GM12878 (cell line): Measurements from ENCODE around the gene LRRC3C. TPM values are rescaled to one million over a fixed set of nuclear protein-coding genes. Genes with fewer than 3 reads are reported as not detected.

ENCODE experiments used
- ATAC-seq: fragments of 200-7000 bp; cut with Tn5 transposase; 3 replicates; pipeline ENCODE4 v1.9.1; 2020; ENCODE audit warnings: mild to moderate bottlenecking, moderate library complexity
- BruUV-seq: library from RNA; stranded (reverse); fragments of 400-500 nt; replicated peaks from 2 replicates; lab custom pipeline; 2021; lab: Mats Ljungman, UMichigan
- CTCF ChIA-PET: fragments of 300-600 bp; sonication (Branson Sonifier 250); formaldehyde crosslinking; extraction: SDS; loops from one replicate; lab custom pipeline; 2021; ENCODE audit warnings: inconsistent platforms; lab: Yijun Ruan, JAX
- POLR2A ChIA-PET: fragments of 350-600 bp; formaldehyde crosslinking; extraction: SDS; loops from one replicate; lab custom pipeline; 2021; ENCODE audit warnings: inconsistent platforms; lab: Charles Lee
- RAD21 ChIA-PET: fragments of 300-600 bp; sonication (Branson Sonifier 250); formaldehyde crosslinking; loops from one replicate; lab custom pipeline; 2023; ENCODE audit warnings: antibody characterized with exemption; ENCODE audit not compliant: unreplicated experiment; lab: Charles Lee
- SMC1A ChIA-PET: fragments of 300-600 bp; sonication (Branson Sonifier 250); formaldehyde crosslinking; loops from one replicate; lab custom pipeline; 2023; ENCODE audit not compliant: unreplicated experiment, uncharacterized antibody; lab: Charles Lee
- DNase-seq: peaks from one replicate; pipeline ENCODE4 v3.0.0-alpha.2; 2011; ENCODE audit warnings: low read depth, low spot score
- FAIRE-seq: peaks from 3 replicates; lab custom pipeline; 2011; peaks lifted over from hg19 to GRCh38; lab: Jason Lieb, UNC
- H2AFZ ChIP-seq: 2 replicates; pipeline ENCODE4 v1.6.0; 2011; ENCODE audit warnings: low read depth, low read length, control low read depth; ENCODE audit not compliant: control insufficient read depth
- H3K27ac ChIP-seq: 2 replicates; pipeline ENCODE4 v1.5.1; 2011; ENCODE audit warnings: control low read depth; ENCODE audit not compliant: control insufficient read depth, insufficient read depth
- H3K27me3 ChIP-seq, 2 experiments: replicated peaks in 1 of 2; 2 replicates each; pipeline versions ENCODE4 v1.6.0 to v1.6.1; 2011; ENCODE audit warnings: low read length in 1 of 2; ENCODE audit not compliant: control insufficient read depth in 2 of 2, insufficient read depth in 2 of 2
- H3K36me3 ChIP-seq, 2 experiments: 2 replicates each; pipeline ENCODE4 v1.5.1; 2011; ENCODE audit warnings: low read length in 1 of 2; ENCODE audit not compliant: control insufficient read depth in 2 of 2, insufficient read depth in 2 of 2
- H3K4me1 ChIP-seq: 2 replicates; pipeline ENCODE4 v1.6.1; 2011; ENCODE audit warnings: mild to moderate bottlenecking, low read length, moderate library complexity, mixed read lengths; ENCODE audit not compliant: control insufficient read depth, insufficient read depth
- H3K4me2 ChIP-seq: 2 replicates; pipeline ENCODE4 v1.6.0; 2011; ENCODE audit warnings: control low read depth; ENCODE audit not compliant: control insufficient read depth, insufficient read depth
- H3K4me3 ChIP-seq: fragments of 200-600 bp; sonication (generic); 2 replicates; pipeline ENCODE4 v1.5.1; 2016
- H3K79me2 ChIP-seq: 2 replicates; pipeline ENCODE4 v1.6.0; 2011; ENCODE audit warnings: low read length; ENCODE audit not compliant: control insufficient read depth, insufficient read depth
- H3K9ac ChIP-seq: 2 replicates; pipeline ENCODE4 v1.8.0; 2011; ENCODE audit warnings: low read length, control low read depth, mixed read lengths; ENCODE audit not compliant: control insufficient read depth, insufficient read depth
- H3K9me3 ChIP-seq: replicated peaks from 3 replicates; pipeline ENCODE4 v1.5.1; 2011; ENCODE audit warnings: mild to moderate bottlenecking, low read length; ENCODE audit not compliant: control insufficient read depth, insufficient read depth
- H4K20me1 ChIP-seq: 2 replicates; pipeline ENCODE4 v1.6.0; 2011; ENCODE audit not compliant: control insufficient read depth, insufficient read depth
- ASH2L ChIP-seq: fragments of 300-600, 200-600 bp; sonication (generic); IDR thresholded peaks from 2 replicates; pipeline ENCODE4 v1.6.1; 2017; ENCODE audit warnings: low read depth, mild to moderate bottlenecking, borderline replicate concordance
- CBFB ChIP-seq: IDR thresholded peaks from 2 replicates; pipeline ENCODE4 v1.6.1; 2016; ENCODE audit warnings: antibody characterized with exemption, low read depth
- EP300 ChIP-seq, 2 experiments: fragments of 150-350 bp in 1 of 2; IDR thresholded peaks; 2 replicates each; pipeline ENCODE4 v1.6.1; 2011 to 2012; ENCODE audit warnings: low read depth in 2 of 2, low read length in 2 of 2, borderline replicate concordance in 1 of 2, improper control_type of control experiment in 1 of 2, inconsistent platforms in 1 of 2; ENCODE audit not compliant: control insufficient read depth in 1 of 2
- MEF2B ChIP-seq: fragments of 450-650 bp; IDR thresholded peaks from 2 replicates; pipeline ENCODE4 v1.6.1; 2018; ENCODE audit warnings: mild to moderate bottlenecking, moderate library complexity; ENCODE audit not compliant: partially characterized antibody, poor library complexity, severe bottlenecking
- NR2C1 ChIP-seq: fragments of 450-650 bp; IDR thresholded peaks from 2 replicates; pipeline ENCODE4 v1.6.1; 2017; ENCODE audit warnings: antibody characterized with exemption, mild to moderate bottlenecking, moderate library complexity
- RBBP5 ChIP-seq: fragments of 200-600 bp; sonication (generic); conservative IDR thresholded peaks from 2 replicates; pipeline ENCODE4 v1.6.1; 2016
- SIN3A ChIP-seq: IDR thresholded peaks from 2 replicates; pipeline ENCODE4 v1.6.1; 2012; ENCODE audit warnings: low read depth, low read length, improper control_type of control experiment
- YY1 ChIP-seq: IDR thresholded peaks from 2 replicates; pipeline ENCODE4 v1.6.1; 2011; ENCODE audit warnings: low read depth, mild to moderate bottlenecking, low read length
- ZNF217 ChIP-seq: fragments of 450-650 bp; IDR thresholded peaks from 2 replicates; pipeline ENCODE4 v1.6.1; 2017; ENCODE audit warnings: antibody characterized with exemption, mild to moderate bottlenecking
- ZNF24 ChIP-seq: fragments of 450-650 bp; IDR thresholded peaks from 2 replicates; pipeline ENCODE4 v1.6.1; 2017; ENCODE audit warnings: antibody characterized with exemption, mild to moderate bottlenecking
- WGBS: methylation state at CpG from one replicate; pipeline ENCODE4 v1.1.6; 2016; ENCODE audit warnings: low lambda C conversion rate; ENCODE audit not compliant: insufficient replicate concordance, insufficient coverage; ENCODE audit errors: missing lambda C conversion rate; 5-methylcytosine and 5-hydroxymethylcytosine counted together
- in situ Hi-C: fragments of 300-500 bp; cut with MboI; formaldehyde crosslinking; loops from 9 replicates; pipeline ENCODE4 v1.14.3; 2018; ENCODE audit warnings: mixed read lengths
- intact Hi-C: fragments of 100-400 bp; cut with micrococcal nuclease; formaldehyde crosslinking; loops from one replicate; pipeline ENCODE4 v1.14.2; 2022; ENCODE audit not compliant: unreplicated experiment
- polyA plus RNA-seq, 11 experiments: library from polyadenylated mRNA; depleted of rRNA in 4 of 11; unstranded in 6 of 11; stranded (reverse) in 5 of 11; fragments of >200 nt; fragmentation: Nextera tagmentation in 4 of 11; fragmentation: Illumina TruSeq in 1 of 11; extraction: Ambion mirVana in 4 of 11; extraction: Trizol in 1 of 11; gene quantifications; 1 replicate in 1 of 11; 2 replicates in 10 of 11; pipeline versions ENCODE4 v1.2.1 to v1.2.3, GENCODE V29; 2011 to 2016; ENCODE audit warnings: inconsistent platforms in 2 of 11, missing spikeins in 2 of 11, low read depth in 1 of 11
- total RNA-seq, 4 experiments: library from RNA; depleted of rRNA in 3 of 4; stranded (reverse); fragments of >200 nt in 3 of 4; fragmentation: Illumina TruSeq in 1 of 4; extraction: Trizol in 1 of 4; gene quantifications; 2 replicates each; pipeline versions ENCODE4 v1.2.1 to v1.2.3, GENCODE V29; 2013 to 2021
- TF ChIP-seq, protein P1 (sequence below): fragments of 450-650 bp; IDR thresholded peaks from 2 replicates; pipeline ENCODE4 v1.6.1; 2017; ENCODE audit warnings: antibody characterized with exemption, mild to moderate bottlenecking, moderate library complexity
- TF ChIP-seq, protein P2 (sequence below): fragments of 450-650 bp; IDR thresholded peaks from 2 replicates; pipeline ENCODE4 v1.6.1; 2016; ENCODE audit warnings: mild to moderate bottlenecking

Gene LRRC3C
- total and polyA plus RNA-seq, 10 of the 15 experiments (the other 5 are each of a cell fraction or from before 2014, with no cell fraction given): not detected

DNA sequence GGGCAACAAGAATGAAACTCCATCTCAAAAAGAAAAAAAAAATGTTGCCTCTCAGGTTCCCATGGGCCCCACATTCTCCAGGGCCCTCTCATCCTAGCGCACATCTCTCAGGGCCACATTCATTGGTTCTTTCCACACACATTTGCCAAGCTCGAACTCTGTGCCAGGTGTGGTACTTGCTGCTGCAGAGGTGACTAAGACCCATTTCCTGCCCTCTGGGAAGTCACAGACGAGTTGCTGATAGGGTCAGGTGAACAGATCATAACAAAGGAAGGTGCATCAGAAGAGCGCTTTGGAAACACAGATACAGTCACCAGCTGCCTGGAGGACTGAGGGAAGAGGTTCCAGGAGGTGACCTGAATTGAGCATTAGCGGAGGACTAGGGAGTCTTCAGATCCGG is 36.3 kb downstream of the LRRC3C start:
- no peaks in the 10 kb centered on the region for H4K20me1 ChIP-seq
- TF ChIP-seq ZNF24 (no peak), CBFB (no peak), SIN3A (no peak), EP300 (IDR thresholded peaks at IDR 0.05; ENCODE audit: borderline replicate concordance in 1 of 2, control insufficient read depth in 1 of 2, low read depth in 2 of 2, low read length in 2 of 2) (no peak), YY1 (no peak), RBBP5 (no peak)
- no peak for FAIRE-seq
- WGBS: 49% methylated on average over 6 of the region's 6 CpGs
- H3K27ac ChIP-seq: no peak overlapping the region
- in situ Hi-C loops: no loop called here
- H3K4me3 ChIP-seq: no peak overlapping the region
- no peak for DNase-seq
- CTCF ChIA-PET: interaction anchor here (0.6 kb wide), 1 partner anchor 10 kb away, joined by 3 read pairs; no protein-coding TSS in a partner anchor
- no TSS peak for BruUV-seq
- H3K27me3 ChIP-seq: no peaks in the 10 kb centered on the region
- POLR2A ChIA-PET: interaction anchor here (1.8 kb wide), 1 partner anchor 13 kb away, joined by 4 read pairs; no protein-coding TSS in a partner anchor
- no peak for ATAC-seq
- RAD21 ChIA-PET: interaction anchor here (1.6 kb wide), 1 partner anchor 26 kb away, joined by 5 read pairs; no protein-coding TSS in a partner anchor
- H2AFZ ChIP-seq: no peak overlapping the region
- H3K4me2 ChIP-seq: no peak overlapping the region
- SMC1A ChIA-PET: no interaction called here
- no peaks in the 10 kb centered on the region for H3K79me2 ChIP-seq
- intact Hi-C loops: no loop called here
- no peak overlapping the region for H3K9ac ChIP-seq
- no peaks in the 10 kb centered on the region; the same call in 1 of the 2 replicates for H3K4me1 ChIP-seq
- H3K9me3 ChIP-seq: no peaks in the 10 kb centered on the region
- no peaks in the 10 kb centered on the region for H3K36me3 ChIP-seq

DNA sequence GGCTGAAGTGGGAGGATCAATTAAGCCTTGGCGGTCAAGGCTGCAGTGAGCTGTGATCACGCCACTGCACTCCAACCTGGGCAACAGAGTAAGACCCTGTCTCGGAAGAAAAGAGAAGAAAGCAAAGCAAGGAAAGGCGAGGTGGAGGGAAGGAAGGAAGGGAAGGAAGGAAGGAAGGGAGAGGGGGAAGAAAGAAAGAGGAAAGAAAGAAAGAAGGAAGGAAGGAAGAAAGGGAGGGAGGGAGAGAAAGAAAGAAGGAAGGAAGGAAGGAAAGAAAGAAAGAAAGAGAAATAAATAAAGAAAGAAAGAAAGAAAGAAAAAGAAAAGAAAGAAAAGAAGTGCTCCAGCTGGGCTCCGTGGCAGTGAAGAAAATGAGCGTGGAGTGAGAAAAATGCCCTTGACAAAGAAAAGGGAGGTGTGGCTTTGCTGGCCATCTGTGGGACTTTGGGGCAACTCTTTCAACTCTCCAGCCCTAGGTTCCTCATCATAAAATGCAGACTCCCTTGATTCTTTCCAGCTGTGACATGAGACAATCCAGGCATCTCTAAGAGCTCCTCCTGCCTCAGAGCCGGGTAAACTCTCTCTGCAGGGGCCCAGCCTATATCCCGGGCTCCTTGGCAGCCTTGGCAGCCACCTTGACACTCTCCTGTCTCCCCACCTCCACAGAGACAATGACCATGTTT is 37.6 kb downstream of the LRRC3C start:
- in situ Hi-C loops (no loop called here), intact Hi-C loops (no loop called here)
- Histone ChIP-seq H3K9ac (no peak overlapping the region), H3K4me3 (no peak overlapping the region), H3K36me3 (no peaks in the 10 kb centered on the region), H3K27ac (no peak overlapping the region), H3K4me2 (no peak overlapping the region), H4K20me1 (no peaks in the 10 kb centered on the region), H2AFZ (no peak overlapping the region), H3K79me2 (no peaks in the 10 kb centered on the region), H3K9me3 (no peaks in the 10 kb centered on the region), H3K27me3 (no peaks in the 10 kb centered on the region), H3K4me1 (no peaks in the 10 kb centered on the region; the same call in 1 of the 2 replicates)
- 47% methylated on average over 8 of the region's 8 CpGs for WGBS
- ATAC-seq (no peak), DNase-seq (no peak), FAIRE-seq (no peak)
- POLR2A ChIA-PET: interaction anchor here (1.8 kb wide), 1 partner anchor 12 kb away, joined by 4 read pairs; no protein-coding TSS in a partner anchor
- RAD21 ChIA-PET: no interaction called here
- SMC1A ChIA-PET: interaction anchor here (1.7 kb wide), 1 partner anchor 15 kb away, joined by 5 read pairs; the partner anchor contains the start of gene PSMD3
- CTCF ChIA-PET: interaction anchor here (1.2 to 1.4 kb wide), 2 partner anchors 8 to 15 kb away, joined by 5 read pairs; partner anchors contain the start of gene PSMD3
- BruUV-seq: no TSS peak
- TF ChIP-seq ZNF217 (no peak), NR2C1 (no peak), MEF2B (no peak), ASH2L (no peak)
- TF ChIP-seq, protein P1, sequence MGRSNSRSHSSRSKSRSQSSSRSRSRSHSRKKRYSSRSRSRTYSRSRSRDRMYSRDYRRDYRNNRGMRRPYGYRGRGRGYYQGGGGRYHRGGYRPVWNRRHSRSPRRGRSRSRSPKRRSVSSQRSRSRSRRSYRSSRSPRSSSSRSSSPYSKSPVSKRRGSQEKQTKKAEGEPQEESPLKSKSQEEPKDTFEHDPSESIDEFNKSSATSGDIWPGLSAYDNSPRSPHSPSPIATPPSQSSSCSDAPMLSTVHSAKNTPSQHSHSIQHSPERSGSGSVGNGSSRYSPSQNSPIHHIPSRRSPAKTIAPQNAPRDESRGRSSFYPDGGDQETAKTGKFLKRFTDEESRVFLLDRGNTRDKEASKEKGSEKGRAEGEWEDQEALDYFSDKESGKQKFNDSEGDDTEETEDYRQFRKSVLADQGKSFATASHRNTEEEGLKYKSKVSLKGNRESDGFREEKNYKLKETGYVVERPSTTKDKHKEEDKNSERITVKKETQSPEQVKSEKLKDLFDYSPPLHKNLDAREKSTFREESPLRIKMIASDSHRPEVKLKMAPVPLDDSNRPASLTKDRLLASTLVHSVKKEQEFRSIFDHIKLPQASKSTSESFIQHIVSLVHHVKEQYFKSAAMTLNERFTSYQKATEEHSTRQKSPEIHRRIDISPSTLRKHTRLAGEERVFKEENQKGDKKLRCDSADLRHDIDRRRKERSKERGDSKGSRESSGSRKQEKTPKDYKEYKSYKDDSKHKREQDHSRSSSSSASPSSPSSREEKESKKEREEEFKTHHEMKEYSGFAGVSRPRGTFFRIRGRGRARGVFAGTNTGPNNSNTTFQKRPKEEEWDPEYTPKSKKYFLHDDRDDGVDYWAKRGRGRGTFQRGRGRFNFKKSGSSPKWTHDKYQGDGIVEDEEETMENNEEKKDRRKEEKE: no peak
- TF ChIP-seq, protein P2, sequence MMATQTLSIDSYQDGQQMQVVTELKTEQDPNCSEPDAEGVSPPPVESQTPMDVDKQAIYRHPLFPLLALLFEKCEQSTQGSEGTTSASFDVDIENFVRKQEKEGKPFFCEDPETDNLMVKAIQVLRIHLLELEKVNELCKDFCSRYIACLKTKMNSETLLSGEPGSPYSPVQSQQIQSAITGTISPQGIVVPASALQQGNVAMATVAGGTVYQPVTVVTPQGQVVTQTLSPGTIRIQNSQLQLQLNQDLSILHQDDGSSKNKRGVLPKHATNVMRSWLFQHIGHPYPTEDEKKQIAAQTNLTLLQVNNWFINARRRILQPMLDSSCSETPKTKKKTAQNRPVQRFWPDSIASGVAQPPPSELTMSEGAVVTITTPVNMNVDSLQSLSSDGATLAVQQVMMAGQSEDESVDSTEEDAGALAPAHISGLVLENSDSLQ: no peak
